ENCODE measurements around the gene MST1. TPM values are rescaled to one million over a fixed set of nuclear protein-coding genes. Genes with fewer than 3 reads are reported as not detected.

MST1 gene
- total RNA-seq, 4 donors from 2014 or later = 21.5 to 43.5 (median 40.7) TPM

DNA sequence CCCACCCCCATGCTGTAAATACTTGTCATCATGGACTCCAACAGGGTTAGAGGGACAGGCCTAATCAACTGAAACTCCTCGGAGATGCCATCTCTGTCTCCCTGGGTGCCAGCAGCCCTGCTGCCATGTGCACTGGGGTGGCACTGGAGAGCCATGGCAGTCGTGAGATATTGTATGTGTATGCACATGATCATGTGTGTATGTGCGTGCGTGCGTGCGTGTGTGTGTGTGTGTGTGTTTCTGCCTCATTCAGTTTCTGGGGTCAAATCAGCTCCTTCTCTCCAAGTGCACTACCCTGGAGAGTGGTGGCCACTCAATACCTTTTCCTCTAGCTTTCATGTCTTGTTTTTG lies 18.4 kb downstream of the MST1 start:
- 70 to 71% methylated on average over 6 of the region's 6 CpGs for WGBS, 2 donors
- intact Hi-C loops (cut with DNase I) = loop anchor here (5.0 kb wide), 1 partner anchor 134 kb away; no protein-coding TSS in a partner anchor
- Histone ChIP-seq H3K4me3 (replicated peaks in 1 of 3) (no peak overlapping the region), H3K4me1 (peaks cover 14 to 17% of the 10 kb centered on the region in 2 donors), H3K9me3 (no peaks in the 10 kb centered on the region), H3K36me3 (no peaks in the 10 kb centered on the region), H3K27me3 (no peaks in the 10 kb centered on the region), H3K27ac (no peak overlapping the region)
- DNase-seq = no peak
- TF ChIP-seq, protein P1, sequence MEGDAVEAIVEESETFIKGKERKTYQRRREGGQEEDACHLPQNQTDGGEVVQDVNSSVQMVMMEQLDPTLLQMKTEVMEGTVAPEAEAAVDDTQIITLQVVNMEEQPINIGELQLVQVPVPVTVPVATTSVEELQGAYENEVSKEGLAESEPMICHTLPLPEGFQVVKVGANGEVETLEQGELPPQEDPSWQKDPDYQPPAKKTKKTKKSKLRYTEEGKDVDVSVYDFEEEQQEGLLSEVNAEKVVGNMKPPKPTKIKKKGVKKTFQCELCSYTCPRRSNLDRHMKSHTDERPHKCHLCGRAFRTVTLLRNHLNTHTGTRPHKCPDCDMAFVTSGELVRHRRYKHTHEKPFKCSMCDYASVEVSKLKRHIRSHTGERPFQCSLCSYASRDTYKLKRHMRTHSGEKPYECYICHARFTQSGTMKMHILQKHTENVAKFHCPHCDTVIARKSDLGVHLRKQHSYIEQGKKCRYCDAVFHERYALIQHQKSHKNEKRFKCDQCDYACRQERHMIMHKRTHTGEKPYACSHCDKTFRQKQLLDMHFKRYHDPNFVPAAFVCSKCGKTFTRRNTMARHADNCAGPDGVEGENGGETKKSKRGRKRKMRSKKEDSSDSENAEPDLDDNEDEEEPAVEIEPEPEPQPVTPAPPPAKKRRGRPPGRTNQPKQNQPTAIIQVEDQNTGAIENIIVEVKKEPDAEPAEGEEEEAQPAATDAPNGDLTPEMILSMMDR (IDR thresholded peaks at IDR 0.05) = no peak
- no peak for TF ChIP-seq POLR2A (IDR thresholded peaks at IDR 0.05)

DNA sequence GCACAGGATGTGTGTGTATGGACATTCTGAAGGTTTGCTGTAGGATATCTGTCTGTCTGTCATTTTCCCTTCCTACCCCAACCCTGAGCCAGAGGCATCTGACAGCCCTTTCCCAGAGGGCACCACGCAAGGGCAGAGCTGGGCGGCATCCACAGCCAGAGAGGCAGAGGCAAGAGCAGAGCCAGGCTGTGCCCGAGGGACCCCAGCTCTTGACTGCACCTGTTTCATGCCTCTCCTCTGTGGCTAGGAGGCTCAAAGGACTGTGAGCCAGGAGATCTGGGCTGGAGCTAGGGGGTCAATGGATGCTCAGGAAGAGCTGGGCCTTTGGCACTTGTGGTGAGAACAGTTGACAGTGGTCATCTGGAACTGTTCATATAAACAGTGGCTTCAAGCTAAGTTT lies 19.9 kb downstream of the MST1 start:
- no peaks in the 10 kb centered on the region for H3K27me3 ChIP-seq
- H3K36me3 ChIP-seq = no peaks in the 10 kb centered on the region
- WGBS, 2 donors = 82% methylated on average over 3 of the region's 3 CpGs; no CpG with 5 or more reads in 1 of the 2 donors
- H3K4me1 ChIP-seq = peaks cover 5 to 8% of the 10 kb centered on the region in 2 donors
- no peak overlapping the region for H3K4me3 ChIP-seq (replicated peaks in 1 of 3)
- no peak overlapping the region for H3K27ac ChIP-seq
- DNase-seq = no peak
- no peaks in the 10 kb centered on the region for H3K9me3 ChIP-seq
- intact Hi-C loops (cut with DNase I) = loop anchor here (10.0 kb wide), 1 partner anchor 205 kb away; no protein-coding TSS in a partner anchor
- no peak for TF ChIP-seq POLR2A (IDR thresholded peaks at IDR 0.05)
- TF ChIP-seq, protein P1 (IDR thresholded peaks at IDR 0.05) = no peak

DNA sequence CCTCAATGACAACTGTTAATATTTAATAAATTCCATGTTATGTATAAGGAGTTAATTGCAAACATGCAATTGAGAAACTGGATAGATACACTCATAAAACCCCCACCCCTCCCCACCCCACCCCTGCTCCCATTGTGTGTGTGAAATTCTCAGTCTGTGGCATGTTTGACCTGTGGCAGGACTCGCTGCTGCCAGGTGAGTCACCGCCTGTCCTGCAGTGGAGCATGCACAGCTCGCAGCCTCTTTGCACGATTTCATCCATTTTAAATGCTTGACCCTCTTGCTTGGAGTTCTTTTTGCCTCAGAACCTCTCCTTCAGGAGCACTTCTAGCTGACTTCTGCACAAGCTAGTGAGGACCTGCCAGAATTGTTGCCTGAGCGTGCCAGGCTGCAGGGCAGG lies 20.4 kb downstream of the MST1 start:
- H3K27me3 ChIP-seq = no peaks in the 10 kb centered on the region
- H3K4me3 ChIP-seq (replicated peaks in 1 of 3) = no peak overlapping the region
- H3K4me1 ChIP-seq = peaks cover 5 to 8% of the 10 kb centered on the region in 2 donors
- no peaks in the 10 kb centered on the region for H3K36me3 ChIP-seq
- intact Hi-C loops (cut with DNase I) = loop anchor here (10.0 kb wide), 1 partner anchor 204 kb away; no protein-coding TSS in a partner anchor
- no peak overlapping the region for H3K27ac ChIP-seq
- no peaks in the 10 kb centered on the region for H3K9me3 ChIP-seq
- TF ChIP-seq POLR2A (IDR thresholded peaks at IDR 0.05) = no peak
- TF ChIP-seq, protein P1 (IDR thresholded peaks at IDR 0.05) = no peak
- DNase-seq = peak; percentile 29 to 42
- 48 to 53% methylated on average over 5 of the region's 5 CpGs for WGBS, 2 donors

DNA sequence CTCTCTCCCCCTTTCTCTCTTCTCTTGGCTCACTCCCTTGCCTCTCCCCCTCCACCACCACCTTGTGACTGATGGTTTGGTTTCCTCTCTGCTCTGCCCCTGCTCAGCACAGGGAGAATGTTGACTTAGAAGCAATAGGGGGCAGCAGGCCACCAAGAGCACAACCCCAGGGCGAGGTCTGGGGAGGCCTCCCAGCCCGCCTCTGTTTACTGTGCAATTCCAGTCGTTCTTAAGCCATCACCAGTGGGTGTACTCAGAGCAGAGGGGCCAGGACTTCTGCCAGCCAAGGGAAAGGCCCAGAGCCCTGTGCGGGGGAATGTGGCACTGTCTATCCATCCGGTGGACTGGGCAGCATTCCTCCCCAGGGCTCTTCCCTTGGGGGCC lies 20.9 kb downstream of the MST1 start:
- WGBS, 2 donors = 25 to 48% methylated on average over 4 to 5 of the region's 5 CpGs

More for the DNA sequence above, 20.9 kb downstream of the MST1 start:
- Histone ChIP-seq H3K4me1 (peaks cover 4 to 7% of the 10 kb centered on the region in 2 donors), H3K27ac (no peak overlapping the region), H3K36me3 (no peaks in the 10 kb centered on the region), H3K27me3 (no peaks in the 10 kb centered on the region), H3K4me3 (replicated peaks in 1 of 3) (no peak overlapping the region), H3K9me3 (no peaks in the 10 kb centered on the region)
- no peak for DNase-seq
- intact Hi-C loops (cut with DNase I) = loop anchor here (10.0 kb wide), 1 partner anchor 204 kb away; no protein-coding TSS in a partner anchor
- TF ChIP-seq, protein P1 (IDR thresholded peaks at IDR 0.05) = no peak
- TF ChIP-seq POLR2A (IDR thresholded peaks at IDR 0.05) = no peak

Data from thyroid gland (tissue), 4 donors.